Epithelial cell of esophagus (primary cell): Measurements from ENCODE around the gene G6PD.

Experiments used
- DNase-seq: peaks from one replicate; pipeline ENCODE4 v3.0.0; 2010; ENCODE audit warnings: low read depth
- H3K4me3 ChIP-seq: 2 replicates; pipeline ENCODE4 v1.5.1; 2011; ENCODE audit warnings: mild to moderate bottlenecking, low read length, control low read depth
- TF ChIP-seq, protein P1 (sequence below): IDR thresholded peaks from 2 replicates; pipeline ENCODE4 v1.5.1; 2011; ENCODE audit warnings: low read depth, mild to moderate bottlenecking, low read length, control low read depth, inconsistent platforms; ENCODE audit not compliant: insufficient read depth; ENCODE audit errors: missing control alignments

Gene G6PD

DNA sequence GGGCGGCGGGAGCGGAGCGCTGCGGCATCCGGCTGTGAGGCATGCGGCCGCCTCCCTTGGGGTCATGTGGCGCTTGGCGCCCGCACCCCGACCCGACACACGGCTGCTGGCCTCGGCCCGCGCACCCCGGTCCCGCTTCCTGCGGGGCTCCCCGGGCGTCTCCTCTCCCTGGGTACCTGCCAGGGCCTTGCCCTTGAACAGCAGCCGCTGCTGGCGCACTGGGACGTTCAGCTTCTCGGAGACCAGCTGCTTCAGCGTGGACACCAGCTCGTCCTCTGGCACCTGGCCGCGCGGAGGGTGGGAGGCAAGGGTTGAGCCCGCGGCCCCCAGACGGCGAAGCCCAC, 60.6 kb downstream of the G6PD start:
- peak; percentile 16 for DNase-seq
- TF ChIP-seq, protein P1, sequence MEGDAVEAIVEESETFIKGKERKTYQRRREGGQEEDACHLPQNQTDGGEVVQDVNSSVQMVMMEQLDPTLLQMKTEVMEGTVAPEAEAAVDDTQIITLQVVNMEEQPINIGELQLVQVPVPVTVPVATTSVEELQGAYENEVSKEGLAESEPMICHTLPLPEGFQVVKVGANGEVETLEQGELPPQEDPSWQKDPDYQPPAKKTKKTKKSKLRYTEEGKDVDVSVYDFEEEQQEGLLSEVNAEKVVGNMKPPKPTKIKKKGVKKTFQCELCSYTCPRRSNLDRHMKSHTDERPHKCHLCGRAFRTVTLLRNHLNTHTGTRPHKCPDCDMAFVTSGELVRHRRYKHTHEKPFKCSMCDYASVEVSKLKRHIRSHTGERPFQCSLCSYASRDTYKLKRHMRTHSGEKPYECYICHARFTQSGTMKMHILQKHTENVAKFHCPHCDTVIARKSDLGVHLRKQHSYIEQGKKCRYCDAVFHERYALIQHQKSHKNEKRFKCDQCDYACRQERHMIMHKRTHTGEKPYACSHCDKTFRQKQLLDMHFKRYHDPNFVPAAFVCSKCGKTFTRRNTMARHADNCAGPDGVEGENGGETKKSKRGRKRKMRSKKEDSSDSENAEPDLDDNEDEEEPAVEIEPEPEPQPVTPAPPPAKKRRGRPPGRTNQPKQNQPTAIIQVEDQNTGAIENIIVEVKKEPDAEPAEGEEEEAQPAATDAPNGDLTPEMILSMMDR = no peak
- H3K4me3 ChIP-seq = peak overlapping the region; percentile 46

DNA sequence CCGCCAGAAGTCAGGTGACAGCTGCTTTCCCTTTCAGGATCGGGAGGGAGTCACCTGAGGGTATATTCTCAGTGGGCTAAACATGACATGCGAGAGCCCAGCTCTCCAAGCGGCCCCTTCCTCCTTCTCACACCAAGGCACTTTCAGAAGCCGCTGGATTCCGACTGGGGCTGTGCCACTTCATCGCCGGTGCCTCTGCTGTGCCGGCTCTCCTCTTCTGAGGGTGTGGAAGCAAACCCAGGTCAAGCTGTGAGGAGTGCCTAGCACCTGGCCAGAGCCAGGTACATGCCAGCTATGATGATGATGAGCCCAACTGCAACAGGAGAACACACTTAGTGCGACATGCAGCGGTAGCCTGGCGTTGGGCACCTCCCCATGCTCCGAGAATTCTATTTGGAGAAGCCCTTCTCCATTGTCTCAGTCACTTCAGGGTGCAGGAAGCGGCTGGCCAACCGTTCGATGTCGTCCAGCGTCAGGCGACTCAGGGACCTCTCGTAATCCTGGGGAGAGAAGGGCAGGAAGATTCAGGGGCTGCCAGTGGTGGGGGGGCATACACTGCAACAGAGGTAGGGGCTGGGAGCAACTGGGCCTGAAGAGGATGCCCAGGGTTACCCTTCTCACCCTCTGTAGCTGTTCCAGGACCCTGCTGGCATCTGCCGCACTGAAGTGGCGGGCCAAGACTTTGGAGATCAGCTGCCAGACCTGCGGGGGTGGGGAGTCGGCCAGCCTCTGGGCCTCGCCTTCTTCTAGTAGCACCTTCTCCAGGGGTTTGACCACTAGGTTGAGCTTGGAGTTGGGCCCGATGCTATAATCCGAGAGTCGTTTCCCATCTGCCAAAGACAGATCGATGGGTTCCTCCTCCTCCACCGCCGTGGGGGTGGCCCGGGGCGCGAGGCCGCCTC, 61.2 kb downstream of the G6PD start:
- TF ChIP-seq, protein P1 = no peak
- H3K4me3 ChIP-seq = peak overlapping the region; percentile 46

DNA sequence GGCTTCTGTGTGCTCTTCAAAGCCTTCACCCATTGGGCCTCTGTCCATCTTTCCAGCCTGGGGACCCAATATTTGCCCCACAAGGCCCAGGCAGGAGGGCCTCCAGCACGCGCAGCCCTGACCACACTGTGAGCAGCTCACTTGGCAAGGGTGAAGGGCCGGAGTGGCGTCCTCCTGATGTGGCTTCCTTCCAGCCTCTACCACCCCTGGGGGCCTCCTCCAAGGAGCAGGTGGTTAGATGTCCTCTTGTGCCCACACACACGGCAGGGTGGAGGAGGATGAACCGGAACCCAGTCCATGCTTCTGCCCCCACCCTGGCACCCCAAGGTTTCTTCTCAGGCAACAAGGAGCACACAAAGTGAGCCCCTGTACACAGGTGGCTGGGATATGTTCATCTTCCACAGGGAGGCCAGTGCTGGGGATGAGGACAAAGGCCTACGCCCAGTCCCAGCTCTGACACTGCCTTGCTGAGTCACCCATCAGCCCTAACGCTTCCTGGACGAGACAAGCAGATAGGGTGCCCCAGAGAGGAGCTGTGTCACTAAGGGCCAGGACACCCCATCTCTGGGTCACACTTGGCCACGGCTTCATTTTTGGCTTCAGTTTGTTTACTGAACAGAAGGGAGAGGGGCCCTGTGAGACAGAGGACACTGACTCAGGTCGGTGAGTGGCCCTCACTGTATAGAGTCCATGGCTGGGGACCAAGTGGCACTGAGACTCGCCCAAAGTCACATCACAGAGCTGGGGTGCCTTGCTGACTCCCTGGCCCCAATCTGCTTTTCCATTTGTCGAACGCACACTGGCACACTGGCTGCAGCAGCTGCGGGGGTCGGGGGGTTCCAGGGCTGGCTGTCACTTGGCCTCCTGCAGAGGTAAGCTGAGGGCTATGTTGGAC, 62.1 kb downstream of the G6PD start:
- peak; percentile 56 for DNase-seq
- no peak overlapping the region for H3K4me3 ChIP-seq
- TF ChIP-seq, protein P1 = no peak

More for the DNA sequence above, 61.2 kb downstream of the G6PD start:
- no peak for DNase-seq

DNA sequence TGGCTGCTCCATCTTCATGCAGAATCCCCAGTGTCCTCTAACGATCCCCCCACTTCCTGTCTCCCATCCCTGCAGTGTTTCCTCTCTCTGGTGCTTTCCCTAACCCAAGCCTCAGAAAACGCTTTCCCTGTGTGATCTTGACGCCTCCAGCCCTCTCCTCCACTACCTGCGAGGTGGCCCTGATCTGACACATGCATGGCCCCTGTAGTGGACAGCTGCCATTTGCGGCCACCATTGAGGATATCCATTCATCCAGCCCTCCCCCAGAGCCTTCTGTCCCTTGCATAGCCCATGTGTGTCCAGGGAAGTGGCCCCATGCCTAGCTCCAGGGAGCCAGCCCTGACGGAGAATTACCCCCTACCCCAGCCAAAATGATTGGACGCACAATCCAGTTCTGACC, 63.3 kb downstream of the G6PD start:
- no peak for DNase-seq
- no peak overlapping the region for H3K4me3 ChIP-seq
- TF ChIP-seq, protein P1 = no peak

DNA sequence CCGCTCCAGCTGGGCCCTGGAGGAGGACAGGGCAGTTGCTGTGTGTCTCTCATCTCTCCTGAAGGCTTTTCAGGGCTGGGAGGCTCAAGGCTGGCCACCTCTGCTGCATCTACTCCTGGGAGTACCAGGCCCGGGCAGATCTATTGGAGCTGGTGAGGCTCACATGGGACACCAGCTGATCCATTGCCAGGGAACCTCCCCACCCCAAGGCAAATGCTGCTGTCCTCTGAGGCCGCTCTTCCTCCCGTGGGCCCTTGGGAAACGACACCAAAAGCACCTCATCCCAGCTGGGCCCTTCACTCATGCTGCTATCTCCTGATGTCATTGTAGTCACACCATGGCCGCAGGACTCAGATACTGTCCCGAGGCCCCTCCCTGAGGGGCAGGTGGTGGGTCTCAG, 63.9 kb downstream of the G6PD start:
- DNase-seq = no peak
- TF ChIP-seq, protein P1 = no peak
- H3K4me3 ChIP-seq = no peak overlapping the region

DNA sequence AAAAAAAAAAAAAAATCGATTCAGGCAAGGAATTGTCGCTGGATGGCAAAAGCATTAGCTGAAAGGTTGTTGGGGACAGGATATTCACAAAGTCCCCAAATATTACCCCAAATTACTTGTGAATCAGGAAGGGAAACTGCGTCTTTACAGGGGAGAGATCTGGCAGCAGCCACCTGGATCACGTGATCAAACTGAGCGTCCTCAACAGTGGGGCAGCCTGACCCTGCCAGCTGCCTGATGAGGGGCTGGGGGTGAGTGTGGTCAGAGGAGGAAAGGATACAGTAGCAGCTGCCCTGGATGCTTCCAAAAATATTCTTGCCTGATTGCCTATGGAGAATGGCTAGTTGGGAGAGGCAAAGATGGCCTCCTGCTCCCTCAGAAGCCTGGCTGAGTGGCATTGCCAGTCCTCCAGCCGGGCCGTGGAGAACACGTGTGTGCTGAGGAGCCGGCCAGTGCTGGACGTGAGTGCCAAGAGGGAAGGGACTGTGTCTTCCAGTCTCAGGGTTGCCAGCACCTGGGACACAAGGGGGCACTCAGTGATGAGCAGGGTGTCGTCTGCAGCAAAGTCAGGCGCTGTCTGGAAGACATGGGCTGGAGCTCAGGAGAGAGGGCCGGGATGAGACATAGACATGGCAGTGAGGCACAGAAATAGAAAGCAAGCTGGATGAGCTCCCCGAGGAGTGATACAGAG, 64.6 kb downstream of the G6PD start:
- DNase-seq = no peak
- no peak overlapping the region for H3K4me3 ChIP-seq
- TF ChIP-seq, protein P1 = no peak
